ENCODE data around the gene PSMF1.

The PSMF1 gene

GRCh38 chr20:1189827-1190226 is 71.4 kb downstream of the PSMF1 start:
- no peak for DNase-seq (ENCODE audit: low read depth)
- TF ChIP-seq CTCF (conservative IDR thresholded peaks at IDR 0.05; ENCODE audit: low read depth, low read length): no peak
- H3K4me3 ChIP-seq (ENCODE audit: low read depth, low read length): no peak overlapping the region

- TF ChIP-seq CTCF (conservative IDR thresholded peaks at IDR 0.05; ENCODE audit: low read depth, low read length): no peak
- no peak overlapping the region for H3K4me3 ChIP-seq (ENCODE audit: low read depth, low read length)
- no peak for DNase-seq (ENCODE audit: low read depth)
These were observed 72.4 kb downstream of the PSMF1 start for GRCh38 chr20:1190847-1191246.

DNA sequence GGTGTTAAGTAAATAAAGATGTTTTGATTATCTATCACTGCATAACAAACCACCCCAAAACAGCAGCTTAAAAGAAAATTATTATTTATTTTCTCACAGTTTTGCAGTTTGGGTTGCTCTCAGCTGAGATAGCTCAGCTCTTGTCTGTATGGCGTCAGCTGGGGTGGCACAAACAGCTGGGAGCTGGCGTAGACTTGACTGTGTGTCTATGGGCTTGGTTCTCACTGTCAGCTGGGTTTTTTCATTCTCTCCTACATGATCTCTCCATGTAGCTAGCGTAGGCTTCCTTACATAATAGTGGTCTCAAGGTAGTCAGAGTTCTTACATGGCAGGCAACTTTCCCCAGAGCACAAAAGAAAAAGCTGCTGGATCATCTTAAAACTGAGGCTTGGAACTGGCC is 72.9 kb downstream of the PSMF1 start:
- TF ChIP-seq CTCF (conservative IDR thresholded peaks at IDR 0.05; ENCODE audit: low read depth, low read length): no peak
- no peak overlapping the region for H3K4me3 ChIP-seq (ENCODE audit: low read depth, low read length)
- DNase-seq (ENCODE audit: low read depth): no peak

DNA sequence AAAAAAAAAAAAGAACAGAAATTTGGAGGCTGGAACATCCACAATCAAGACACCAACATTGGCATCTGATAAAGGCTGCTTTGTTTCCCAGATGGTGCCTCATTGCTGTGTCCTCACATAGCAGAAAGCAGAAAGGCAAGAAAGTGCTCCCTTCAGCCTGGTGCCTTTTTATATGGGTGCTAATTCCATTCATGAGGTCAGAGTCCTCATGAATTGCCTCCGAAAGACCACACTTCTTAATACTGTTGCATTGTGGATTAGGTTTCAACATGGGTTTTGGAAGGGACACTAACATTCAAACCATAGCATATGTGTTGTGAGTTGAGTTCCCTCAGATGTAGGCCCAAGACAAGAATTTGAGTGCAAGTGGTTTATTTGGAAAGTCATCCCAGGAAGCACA is 76.8 kb downstream of the PSMF1 start:
- no peak for DNase-seq (ENCODE audit: low read depth)
- H3K4me3 ChIP-seq (ENCODE audit: low read depth, low read length): no peak overlapping the region
- no peak for TF ChIP-seq CTCF (conservative IDR thresholded peaks at IDR 0.05; ENCODE audit: low read depth, low read length)

GRCh38 chr20:1196634-1197033 is 78.2 kb downstream of the PSMF1 start:
- TF ChIP-seq CTCF (conservative IDR thresholded peaks at IDR 0.05; ENCODE audit: low read depth, low read length): no peak
- no peak overlapping the region for H3K4me3 ChIP-seq (ENCODE audit: low read depth, low read length)
- no peak for DNase-seq (ENCODE audit: low read depth)

GRCh38 chr20:1197801-1198200 is 79.4 kb downstream of the PSMF1 start:
- TF ChIP-seq CTCF (conservative IDR thresholded peaks at IDR 0.05; ENCODE audit: low read depth, low read length): no peak
- no peak overlapping the region for H3K4me3 ChIP-seq (ENCODE audit: low read depth, low read length)
- DNase-seq (ENCODE audit: low read depth): no peak

GRCh38 chr20:1198751-1199150 is 80.3 kb downstream of the PSMF1 start:
- no peak for TF ChIP-seq CTCF (conservative IDR thresholded peaks at IDR 0.05; ENCODE audit: low read depth, low read length)
- H3K4me3 ChIP-seq (ENCODE audit: low read depth, low read length): no peak overlapping the region
- no peak for DNase-seq (ENCODE audit: low read depth)

Measured in choroid plexus epithelial cell (primary cell).